K562 (cell line): Measurements from ENCODE around the gene RABGAP1. TPM values are rescaled to one million over a fixed set of nuclear protein-coding genes. Genes with fewer than 3 reads are reported as not detected.

ENCODE experiments used
- ATAC-seq: fragments of 200-7000 bp; cut with Tn5 transposase; 3 replicates; pipeline ENCODE4 v1.9.1; 2020; ENCODE audit warnings: moderate library complexity
- BruUV-seq: library from RNA; stranded (reverse); fragments of 400-500 nt; replicated peaks from 2 replicates; lab custom pipeline; 2021; lab: Mats Ljungman, UMichigan
- CTCF ChIA-PET: fragments of 300-600 bp; formaldehyde crosslinking; extraction: SDS; loops from one replicate; lab custom pipeline; 2021; ENCODE audit warnings: low intra/inter-chr PET ratio; lab: Yijun Ruan, JAX
- POLR2A ChIA-PET: fragments of 300-600, 350-650 bp; sonication (Branson Sonifier 250); formaldehyde crosslinking; extraction: SDS; loops from one replicate; lab custom pipeline; 2021; ENCODE audit warnings: antibody characterized with exemption, inconsistent platforms; lab: Yijun Ruan, JAX
- DNase-seq, 4 experiments: peaks; one replicate each; pipeline versions ENCODE4 v3.0.0 to v3.0.0-alpha.2; 2011 to 2018; ENCODE audit warnings: low spot score in 3 of 4, mixed read lengths in 3 of 4; ENCODE audit errors: extremely low read depth in 1 of 4
- FAIRE-seq: peaks from 2 replicates; lab custom pipeline; 2011; peaks lifted over from hg19 to GRCh38; lab: Jason Lieb, UNC
- H2AFZ ChIP-seq: 2 replicates; pipeline ENCODE4 v1.6.0; 2011; ENCODE audit warnings: low read depth, low read length, control low read depth, inconsistent platforms
- H3K27ac ChIP-seq: fragments of 200-600 bp; 3 replicates; pipeline ENCODE4 v1.8.0; 2011; ENCODE audit warnings: low read depth, mild to moderate bottlenecking, control low read depth, inconsistent platforms, low read length, moderate library complexity, mixed read lengths; ENCODE audit errors: extremely low read depth
- H3K27me3 ChIP-seq, 2 experiments: fragments of 300-600 bp in 1 of 2; 2 replicates in 1 of 2; 3 replicates in 1 of 2; pipeline versions ENCODE4 v1.6.0 to v1.8.0; 2011; ENCODE audit warnings: inconsistent platforms in 2 of 2, low read length in 2 of 2, mild to moderate bottlenecking in 1 of 2, mixed read lengths in 1 of 2, moderate library complexity in 1 of 2; ENCODE audit not compliant: control insufficient read depth in 2 of 2, insufficient read depth in 2 of 2
- H3K36me3 ChIP-seq: fragments of 300-600 bp; 3 replicates; pipeline ENCODE4 v1.8.0; 2011; ENCODE audit warnings: mild to moderate bottlenecking, low read length, inconsistent platforms; ENCODE audit not compliant: control insufficient read depth, insufficient read depth
- H3K4me1 ChIP-seq, 2 experiments: fragments of 200-600 bp in 1 of 2; replicated peaks in 1 of 2; 2 replicates in 1 of 2; 3 replicates in 1 of 2; pipeline versions ENCODE4 v1.5.1 to v1.8.0; 2011; ENCODE audit warnings: inconsistent platforms in 2 of 2, low read length in 2 of 2, mild to moderate bottlenecking in 1 of 2, mixed read lengths in 1 of 2, moderate library complexity in 1 of 2; ENCODE audit not compliant: control insufficient read depth in 2 of 2, insufficient read depth in 2 of 2
- H3K4me2 ChIP-seq: 2 replicates; pipeline ENCODE4 v1.6.1; 2011; ENCODE audit warnings: low read length, control low read depth, inconsistent platforms, mixed read lengths; ENCODE audit not compliant: insufficient read depth
- H3K4me3 ChIP-seq: fragments of 200-600 bp; sonication (generic), shearing (Covaris generic); 2 replicates; pipeline ENCODE4 v1.5.1; 2016; ENCODE audit warnings: control low read depth, inconsistent platforms
- H3K79me2 ChIP-seq: fragments of 200-600 bp; 3 replicates; pipeline ENCODE4 v1.8.0; 2011; ENCODE audit warnings: low read length, inconsistent platforms; ENCODE audit not compliant: control insufficient read depth, insufficient read depth
- H3K9ac ChIP-seq, 2 experiments: 2 replicates each; pipeline versions ENCODE4 v1.6.0 to v1.6.1; 2011; ENCODE audit warnings: low read depth in 2 of 2, low read length in 2 of 2, control low read depth in 1 of 2, inconsistent platforms in 1 of 2, mild to moderate bottlenecking in 1 of 2, mixed read lengths in 1 of 2; ENCODE audit not compliant: insufficient read depth in 1 of 2
- H3K9me1 ChIP-seq: one replicate; pipeline ENCODE4 v1.6.0; 2011; ENCODE audit warnings: inconsistent platforms, mild to moderate bottlenecking, low read length, moderate library complexity; ENCODE audit not compliant: control insufficient read depth, insufficient read depth
- H3K9me3 ChIP-seq: replicated peaks from 2 replicates; pipeline ENCODE4 v1.5.1; 2011; ENCODE audit warnings: low read depth, low read length, inconsistent platforms; ENCODE audit not compliant: control insufficient read depth, insufficient read depth
- H4K20me1 ChIP-seq: replicated peaks from 2 replicates; pipeline ENCODE4 v1.6.1; 2011; ENCODE audit warnings: low read length, inconsistent platforms, mixed read lengths; ENCODE audit not compliant: control insufficient read depth, insufficient read depth
- CEBPZ ChIP-seq: fragments of 150-350 bp; IDR thresholded peaks from 2 replicates; pipeline ENCODE4 v1.6.1; 2014; ENCODE audit warnings: low read depth, mild to moderate bottlenecking, low read length, borderline replicate concordance
- CREBBP ChIP-seq: IDR thresholded peaks from one replicate; pipeline ENCODE4 v1.6.1; 2012; ENCODE audit warnings: low read depth, mild to moderate bottlenecking, control low read depth, inconsistent platforms, low read length
- GTF2A2 ChIP-seq: IDR thresholded peaks from 2 replicates; pipeline ENCODE4 v1.6.1; 2016; ENCODE audit warnings: mild to moderate bottlenecking, missing genetic modification characterization, missing compliant biosample characterization
- NRF1 ChIP-seq, 2 experiments: fragments of 450-650 bp; IDR thresholded peaks in 1 of 2; conservative IDR thresholded peaks in 1 of 2; 2 replicates each; pipeline ENCODE4 v1.6.1; 2014; ENCODE audit warnings: mild to moderate bottlenecking in 2 of 2
- STAT6 ChIP-seq: sonication (generic); formaldehyde crosslinking; IDR thresholded peaks from 2 replicates; pipeline ENCODE4 v1.8.1; 2023; ENCODE audit warnings: mild to moderate bottlenecking, missing genetic modification reagents
- VEZF1 ChIP-seq: fragments of 200-800 bp; sonication (Bioruptor generic); IDR thresholded peaks from 2 replicates; pipeline ENCODE4 v1.6.1; 2017; ENCODE audit warnings: missing genetic modification characterization, missing compliant biosample characterization
- XRCC3 ChIP-seq: fragments of 450-650 bp; IDR thresholded peaks from 2 replicates; pipeline ENCODE4 v1.6.1; 2017; ENCODE audit warnings: mild to moderate bottlenecking, moderate library complexity
- ZBTB49 ChIP-seq: sonication (generic); formaldehyde crosslinking; IDR thresholded peaks from 2 replicates; pipeline ENCODE4 v1.8.0; 2022; ENCODE audit warnings: missing genetic modification reagents, mild to moderate bottlenecking, borderline replicate concordance
- ZNF274 ChIP-seq: IDR thresholded peaks from 2 replicates; pipeline ENCODE4 v1.6.1; 2011; ENCODE audit warnings: low read depth, mild to moderate bottlenecking, low read length, moderate library complexity, borderline replicate concordance
- WGBS: fragments of 100-300 bp; shearing (Covaris generic); methylation state at CpG from one replicate; pipeline ENCODE4 v1.1.6; 2016; ENCODE audit warnings: low coverage, mixed read lengths; ENCODE audit not compliant: insufficient coverage; ENCODE audit errors: missing lambda C conversion rate; 5-methylcytosine and 5-hydroxymethylcytosine counted together
- in situ Hi-C: fragments of 300-500 bp; cut with MboI; formaldehyde crosslinking; loops from 4 replicates; pipeline ENCODE4 v1.15.0; 2018; ENCODE audit warnings: inconsistent platforms, mixed read lengths
- intact Hi-C: fragments of 100-400 bp; cut with micrococcal nuclease; formaldehyde crosslinking; loops from 2 replicates; pipeline ENCODE4 v1.14.2; 2022
- polyA plus RNA-seq, 8 experiments: library from polyadenylated mRNA; depleted of rRNA in 4 of 8; stranded (reverse) in 5 of 8; unstranded in 3 of 8; fragments of >200 nt; fragmentation: Nextera tagmentation in 2 of 8; fragmentation: Illumina TruSeq in 1 of 8; extraction: Ambion mirVana in 2 of 8; extraction: Trizol in 1 of 8; gene quantifications; 2 replicates each; pipeline versions ENCODE4 v1.2.1 to v1.2.3, GENCODE V29; 2011 to 2014; ENCODE audit warnings: inconsistent platforms in 1 of 8, missing spikeins in 1 of 8
- total RNA-seq, 7 experiments: library from RNA; depleted of rRNA in 6 of 7; stranded (reverse); fragments of >200 nt in 6 of 7; fragmentation: Illumina TruSeq in 2 of 7; extraction: Trizol in 2 of 7; gene quantifications; 2 replicates each; pipeline versions ENCODE4 v1.2.1 to v1.2.3, GENCODE V29; 2011 to 2021; ENCODE audit warnings: low replicate concordance in 1 of 7

The RABGAP1 gene
- total and polyA plus RNA-seq, 9 of the 15 experiments (the other 6 are each of a cell fraction or from before 2014, with no cell fraction given), result 1.5 to 22.7 (median 13.1) TPM

DNA sequence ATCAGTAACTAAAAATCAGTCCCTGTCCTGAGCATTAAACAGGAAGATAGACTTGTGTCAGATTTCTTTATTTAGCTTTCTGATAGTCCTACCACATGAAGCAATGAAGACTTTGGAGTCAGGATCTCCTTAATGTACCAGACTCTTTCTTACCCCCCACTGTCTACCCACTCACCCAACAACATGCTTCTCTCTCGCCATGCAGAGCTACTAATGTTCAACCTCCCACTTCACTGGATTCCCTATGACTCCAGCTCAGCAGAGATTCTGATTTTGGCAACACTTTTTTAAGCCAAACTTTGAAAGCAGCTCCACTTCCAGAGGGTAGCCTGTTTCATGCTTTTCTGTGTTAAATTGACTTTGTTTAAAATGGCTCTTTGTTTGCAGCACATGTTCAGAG, 143.4 kb downstream of the RABGAP1 start (continued):
- TF ChIP-seq XRCC3 (no peak), ZNF274 (no peak)

- Histone ChIP-seq H3K4me3 (no peak overlapping the region), H4K20me1 (no peaks in the 10 kb centered on the region), H3K27me3 (no peaks in the 10 kb centered on the region), H3K36me3 (peaks cover 24% of the 10 kb centered on the region; the same call in 2 of the 3 replicates), H3K9me1 (no peaks in the 10 kb centered on the region), H3K4me2 (no peak overlapping the region), H3K27ac (no peak overlapping the region), H3K9ac (no peak overlapping the region), H3K4me1 (no peaks in the 10 kb centered on the region; a peak in 1 of 5 replicates), H2AFZ (no peak overlapping the region), H3K79me2 (no peaks in the 10 kb centered on the region), H3K9me3 (no peaks in the 10 kb centered on the region)
- intact Hi-C loops, result loop anchor here (10.0 kb wide), 1 partner anchor 139 kb away; no protein-coding TSS in a partner anchor
- in situ Hi-C loops, result no loop called here
- no TSS peak for BruUV-seq
- ChIA-PET POLR2A (interaction anchor here (0.7 kb wide), 1 partner anchor 491 kb away, joined by 3 read pairs; no protein-coding TSS in a partner anchor), CTCF (no interaction called here)
- no peak for FAIRE-seq
- 55% methylated on average over 2 of the region's 2 CpGs for WGBS
- ATAC-seq, result no peak
- DNase-seq, result no peak
- TF ChIP-seq CEBPZ (no peak), GTF2A2 (no peak), ZBTB49 (CRISPR knock-in tag) (no peak), VEZF1 (CRISPR knock-in tag) (no peak), CREBBP (no peak), NRF1 (conservative IDR thresholded peaks at IDR 0.05 in 1 of 2, IDR thresholded peaks at IDR 0.05 in 1 of 2) (no peak), STAT6 (no peak)
Measured at GRCh38 chr9:123085916-123086315, 145.1 kb downstream of the RABGAP1 start.
